HG02840 (cell line): Measurements from ENCODE around the gene ALCAM.

ENCODE experiments used
- ATAC-seq: cut with Tn5 transposase; IDR thresholded peaks from one replicate; pipeline ENCODE4 v1.9.1; 2021; ENCODE audit warnings: mild to moderate bottlenecking, moderate library complexity, moderate number of reproducible peaks; ENCODE audit not compliant: unreplicated experiment, low FRiP score

Gene ALCAM

DNA sequence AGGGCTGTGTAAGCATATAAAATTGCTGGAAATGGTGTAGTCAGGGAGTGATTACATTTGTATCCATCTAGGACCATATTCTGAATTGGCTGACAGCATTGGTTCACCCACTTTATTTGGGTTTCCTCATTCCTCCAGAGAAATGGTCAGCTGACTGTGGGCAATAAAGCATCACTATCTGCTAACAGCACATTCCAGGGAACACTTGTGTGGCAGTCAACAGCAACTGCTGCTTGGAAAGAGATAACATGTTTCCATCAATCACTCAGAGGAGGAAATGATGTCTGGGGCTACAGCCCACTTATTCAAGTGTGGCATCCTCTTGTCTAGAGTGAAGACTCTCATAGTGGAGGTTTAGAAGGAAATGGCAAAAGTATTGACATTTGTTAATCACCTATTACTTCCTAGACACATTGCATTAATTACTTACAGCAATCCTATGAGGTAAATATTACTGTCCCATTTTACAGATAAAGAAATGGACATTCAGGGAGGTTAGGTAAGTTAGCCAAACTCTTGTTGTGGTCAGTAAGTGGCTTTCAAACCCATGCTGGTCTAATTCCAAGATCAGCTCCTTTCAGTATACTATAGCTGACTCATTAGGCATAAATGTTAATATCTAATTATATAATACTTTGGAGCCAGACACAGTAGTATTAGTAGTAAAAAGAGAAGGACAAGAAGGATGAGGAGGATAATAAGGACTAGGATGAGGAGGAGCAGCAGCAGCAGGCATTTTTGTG lies 247.8 kb downstream of the ALCAM start:
- no peak for ATAC-seq

DNA sequence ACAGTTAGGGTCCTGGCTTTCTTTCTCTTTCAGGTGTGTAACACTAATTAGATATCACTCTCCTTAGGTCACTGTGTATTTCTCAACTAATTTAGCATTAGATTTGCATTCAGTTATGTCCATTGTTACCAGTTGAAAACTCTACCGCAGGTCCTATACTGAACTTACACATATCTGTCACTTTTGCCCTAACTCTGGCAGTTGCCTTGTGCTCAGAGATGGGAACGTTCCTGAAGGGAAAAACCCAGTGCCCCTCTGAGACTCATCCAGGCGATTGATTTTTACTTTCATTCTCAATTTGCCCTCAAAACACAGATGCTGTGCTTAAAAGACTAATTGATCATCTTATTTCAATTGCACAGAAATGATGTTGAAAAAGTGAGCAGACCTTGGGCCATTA lies 249.1 kb downstream of the ALCAM start:
- ATAC-seq = no peak

- ATAC-seq = no peak
These were observed 249.8 kb downstream of the ALCAM start for GRCh38 chr3:105616374-105617121.

DNA sequence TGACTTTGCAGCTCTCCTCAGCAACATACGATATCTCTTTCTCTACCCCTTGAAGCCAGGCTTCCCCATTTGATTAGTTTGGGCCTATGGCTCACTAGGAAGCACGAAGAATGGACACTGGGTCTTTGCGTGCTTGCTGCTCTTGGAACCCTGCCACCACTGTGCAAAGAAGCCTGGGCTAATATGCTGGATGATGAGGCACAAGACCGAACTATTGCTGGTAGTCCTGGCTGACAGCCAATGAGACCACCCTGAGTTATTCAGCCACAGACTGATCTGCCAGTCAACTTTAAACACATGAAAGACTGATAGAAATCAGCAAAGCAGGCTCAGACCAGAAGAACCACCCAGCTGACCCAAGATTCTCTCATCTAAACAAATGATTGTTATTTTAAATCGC lies 251.8 kb downstream of the ALCAM start:
- ATAC-seq = no peak

DNA sequence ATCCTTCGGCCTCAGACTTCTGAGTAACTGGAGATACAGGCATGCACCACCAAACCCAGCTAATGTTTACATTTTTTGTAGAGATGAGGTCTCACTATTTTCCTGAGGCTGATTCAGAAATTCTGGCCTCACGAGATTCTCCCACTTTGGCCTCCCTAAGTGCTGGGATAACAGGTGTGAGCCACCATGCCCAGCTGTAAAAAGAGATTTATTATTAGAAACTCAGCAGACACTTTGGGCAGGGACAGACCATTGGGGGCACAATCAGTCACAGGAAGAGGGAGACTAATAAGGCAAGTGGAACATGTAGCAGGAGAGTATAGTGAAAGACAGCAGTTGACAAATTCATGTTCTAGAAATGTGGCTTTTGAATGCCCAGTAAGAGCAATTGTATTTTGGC lies 252.9 kb downstream of the ALCAM start:
- no peak for ATAC-seq

DNA sequence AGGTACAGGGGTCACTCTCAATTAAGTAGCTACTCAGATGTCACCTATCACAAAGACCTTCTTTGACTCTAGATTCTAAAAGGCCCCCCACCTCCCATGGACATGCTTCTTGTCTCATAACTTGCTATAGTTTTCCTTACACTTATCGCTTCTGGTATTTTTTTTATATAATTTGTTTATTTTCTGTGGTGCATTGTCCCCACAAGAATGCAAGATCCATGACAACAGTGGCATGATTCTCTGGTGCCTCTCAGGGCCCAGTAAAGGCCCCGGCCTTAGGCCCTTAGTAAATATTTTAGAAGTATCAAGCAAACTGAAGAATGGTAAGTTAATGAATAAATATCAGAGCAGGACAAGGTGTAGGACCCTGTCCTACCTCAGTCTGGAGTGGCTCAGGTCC lies 253.5 kb downstream of the ALCAM start:
- ATAC-seq = no peak

GRCh38 chr3:105622169-105622568 lies 255.5 kb downstream of the ALCAM start:
- ATAC-seq = no peak
